Breast epithelium (tissue), 3 donors: ENCODE measurements around the gene ULBP2.

ENCODE experiments used
- CTCF ChIP-seq, 3 donors: fragments of 450-650 bp; IDR thresholded peaks; one replicate each; pipeline ENCODE4 v1.5.1; 2016 to 2017; ENCODE audit warnings: antibody characterized with exemption in 3 of 3, mild to moderate bottlenecking in 3 of 3, moderate library complexity in 3 of 3
- POLR2A ChIP-seq: fragments of 450-650 bp; IDR thresholded peaks from one replicate; pipeline ENCODE4 v1.6.1; 2016; ENCODE audit warnings: antibody characterized with exemption, mild to moderate bottlenecking, moderate library complexity

DNA sequence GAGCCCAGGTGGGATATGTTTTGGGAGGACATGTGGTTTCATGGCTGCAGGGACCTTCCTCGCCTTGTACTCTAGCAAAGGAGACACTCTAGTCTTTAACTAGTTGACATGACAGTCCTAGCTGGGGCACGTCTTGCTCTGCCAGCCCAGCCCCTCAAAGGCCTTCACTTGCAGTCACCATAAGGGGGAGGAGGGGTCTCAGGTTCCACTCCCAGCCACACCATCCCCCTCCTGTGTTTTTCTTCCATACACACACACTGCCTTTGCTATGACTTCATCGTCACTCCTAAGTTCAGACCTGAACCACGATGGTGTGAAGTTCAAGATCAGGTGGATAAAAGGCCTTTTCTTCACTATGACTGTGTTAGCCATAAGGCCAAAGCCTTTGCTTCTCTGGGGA is 35.4 kb downstream of the ULBP2 start:
- TF ChIP-seq CTCF (IDR thresholded peaks at IDR 0.05) = no peak
- TF ChIP-seq POLR2A = no peak
